ENCODE data around the gene FGGY.
A peak's percentile ranks its signal among the peaks of the same experiment; 100 is the strongest.

The FGGY gene

GRCh38 chr1:59716832-59717231 lies 419.9 kb downstream of the FGGY start:
- no peak for TF ChIP-seq CTCF (IDR thresholded peaks at IDR 0.05; ENCODE audit: low read depth, low read length, missing control alignments)
- DNase-seq (ENCODE audit: extremely low read depth, low read depth), result no peak
- no peak overlapping the region for H3K4me3 ChIP-seq (replicated peaks; ENCODE audit: low read depth, low read length)

- peak; percentile 15 for TF ChIP-seq CTCF (IDR thresholded peaks at IDR 0.05; ENCODE audit: low read depth, low read length, missing control alignments)
- H3K4me3 ChIP-seq (replicated peaks; ENCODE audit: low read depth, low read length), result no peak overlapping the region
- no peak for DNase-seq (ENCODE audit: extremely low read depth, low read depth)
Measured at GRCh38 chr1:59718064-59718988, 421.4 kb downstream of the FGGY start.

- no peak overlapping the region for H3K4me3 ChIP-seq (replicated peaks; ENCODE audit: low read depth, low read length)
- no peak for DNase-seq (ENCODE audit: extremely low read depth, low read depth)
- no peak for TF ChIP-seq CTCF (IDR thresholded peaks at IDR 0.05; ENCODE audit: low read depth, low read length, missing control alignments)
Measured at GRCh38 chr1:59718989-59719360, 422.1 kb downstream of the FGGY start.

GRCh38 chr1:59720326-59721115 lies 423.6 kb downstream of the FGGY start:
- no peak overlapping the region for H3K4me3 ChIP-seq (replicated peaks; ENCODE audit: low read depth, low read length)
- DNase-seq (ENCODE audit: extremely low read depth, low read depth), result no peak
- no peak for TF ChIP-seq CTCF (IDR thresholded peaks at IDR 0.05; ENCODE audit: low read depth, low read length, missing control alignments)

- DNase-seq (ENCODE audit: extremely low read depth, low read depth), result peak; percentile 56
- H3K4me3 ChIP-seq (replicated peaks; ENCODE audit: low read depth, low read length), result no peak overlapping the region
- TF ChIP-seq CTCF (IDR thresholded peaks at IDR 0.05; ENCODE audit: low read depth, low read length, missing control alignments), result no peak
Measured at GRCh38 chr1:59730302-59730701, 433.4 kb downstream of the FGGY start.

- no peak overlapping the region for H3K4me3 ChIP-seq (replicated peaks; ENCODE audit: low read depth, low read length)
- TF ChIP-seq CTCF (IDR thresholded peaks at IDR 0.05; ENCODE audit: low read depth, low read length, missing control alignments), result no peak
- DNase-seq (ENCODE audit: extremely low read depth, low read depth), result peak; percentile 86
Measured at GRCh38 chr1:59730759-59731478, 434.0 kb downstream of the FGGY start.
